Measurements from ENCODE around the gene SGSH. TPM values are rescaled to one million over a fixed set of nuclear protein-coding genes. Genes with fewer than 3 reads are reported as not detected.

SGSH gene
- total and polyA plus RNA-seq, 4 donors: 6.5 to 37.3 (median 23.0) TPM

GRCh38 chr17:80229011-80229410 lies 8.9 kb upstream of the SGSH start:
- no peak overlapping the region for H3K27ac ChIP-seq (ENCODE audit: low read depth, low read length)
- H3K4me3 ChIP-seq (ENCODE audit: low read depth, low read length): no peak overlapping the region
- H3K27me3 ChIP-seq (ENCODE audit: control insufficient read depth, insufficient read depth, low read length): no peaks in the 10 kb centered on the region
- peaks cover 4% of the 10 kb centered on the region for H3K9me3 ChIP-seq (ENCODE audit: control insufficient read depth, insufficient read depth, low read length)
- no peak for DNase-seq (ENCODE audit: low read depth in 4 of 6, low spot score in 6 of 6)
- H3K4me1 ChIP-seq (ENCODE audit: control insufficient read depth, insufficient read depth, low read length): no peaks in the 10 kb centered on the region
- peaks cover 54% of the 10 kb centered on the region for H3K36me3 ChIP-seq (ENCODE audit: control insufficient read depth, insufficient read depth, low read length)
- 97% methylated on average over 3 of the region's 4 CpGs for WGBS (ENCODE audit: insufficient coverage)

GRCh38 chr17:80228477-80228876 lies 8.3 kb upstream of the SGSH start:
- Histone ChIP-seq H3K27ac (ENCODE audit: low read depth, low read length) (no peak overlapping the region), H3K4me3 (ENCODE audit: low read depth, low read length) (no peak overlapping the region), H3K9me3 (ENCODE audit: control insufficient read depth, insufficient read depth, low read length) (peaks cover 4% of the 10 kb centered on the region), H3K36me3 (ENCODE audit: control insufficient read depth, insufficient read depth, low read length) (peaks cover 59% of the 10 kb centered on the region), H3K27me3 (ENCODE audit: control insufficient read depth, insufficient read depth, low read length) (no peaks in the 10 kb centered on the region), H3K4me1 (ENCODE audit: control insufficient read depth, insufficient read depth, low read length) (no peaks in the 10 kb centered on the region)
- no peak for DNase-seq (ENCODE audit: low read depth in 4 of 6, low spot score in 6 of 6)
- 90% methylated on average over 14 of the region's 14 CpGs for WGBS (ENCODE audit: insufficient coverage)

- H3K36me3 ChIP-seq (ENCODE audit: control insufficient read depth, insufficient read depth, low read length): peaks cover 61% of the 10 kb centered on the region
- no peaks in the 10 kb centered on the region for H3K27me3 ChIP-seq (ENCODE audit: control insufficient read depth, insufficient read depth, low read length)
- no peak overlapping the region for H3K27ac ChIP-seq (ENCODE audit: low read depth, low read length)
- H3K4me3 ChIP-seq (ENCODE audit: low read depth, low read length): no peak overlapping the region
- DNase-seq (ENCODE audit: low read depth in 4 of 6, low spot score in 6 of 6): no peak
- peaks cover 1% of the 10 kb centered on the region for H3K4me1 ChIP-seq (ENCODE audit: control insufficient read depth, insufficient read depth, low read length)
- 89% methylated on average over 10 of the region's 11 CpGs for WGBS (ENCODE audit: insufficient coverage)
- H3K9me3 ChIP-seq (ENCODE audit: control insufficient read depth, insufficient read depth, low read length): peaks cover 3% of the 10 kb centered on the region
Measured at GRCh38 chr17:80227666-80228065, 7.5 kb upstream of the SGSH start.

- no peak for DNase-seq (ENCODE audit: low read depth in 4 of 6, low spot score in 6 of 6)
- Histone ChIP-seq H3K4me1 (ENCODE audit: control insufficient read depth, insufficient read depth, low read length) (peaks cover 5% of the 10 kb centered on the region), H3K27ac (ENCODE audit: low read depth, low read length) (no peak overlapping the region), H3K36me3 (ENCODE audit: control insufficient read depth, insufficient read depth, low read length) (peaks cover 63% of the 10 kb centered on the region), H3K4me3 (ENCODE audit: low read depth, low read length) (no peak overlapping the region), H3K9me3 (ENCODE audit: control insufficient read depth, insufficient read depth, low read length) (no peaks in the 10 kb centered on the region), H3K27me3 (ENCODE audit: control insufficient read depth, insufficient read depth, low read length) (no peaks in the 10 kb centered on the region)
- WGBS (ENCODE audit: insufficient coverage): 71% methylated on average over 4 of the region's 4 CpGs
Measured at GRCh38 chr17:80227156-80227555, 7.0 kb upstream of the SGSH start.

GRCh38 chr17:80225230-80225629 lies 5.1 kb upstream of the SGSH start:
- no peak for DNase-seq (ENCODE audit: low read depth in 4 of 6, low spot score in 6 of 6)
- Histone ChIP-seq H3K27me3 (ENCODE audit: control insufficient read depth, insufficient read depth, low read length) (no peaks in the 10 kb centered on the region), H3K36me3 (ENCODE audit: control insufficient read depth, insufficient read depth, low read length) (peaks cover 66% of the 10 kb centered on the region), H3K4me3 (ENCODE audit: low read depth, low read length) (no peak overlapping the region), H3K4me1 (ENCODE audit: control insufficient read depth, insufficient read depth, low read length) (peaks cover 15% of the 10 kb centered on the region), H3K9me3 (ENCODE audit: control insufficient read depth, insufficient read depth, low read length) (no peaks in the 10 kb centered on the region), H3K27ac (ENCODE audit: low read depth, low read length) (no peak overlapping the region)
- WGBS (ENCODE audit: insufficient coverage): 44% methylated on average over 2 of the region's 6 CpGs

- H3K27me3 ChIP-seq (ENCODE audit: control insufficient read depth, insufficient read depth, low read length): no peaks in the 10 kb centered on the region
- H3K36me3 ChIP-seq (ENCODE audit: control insufficient read depth, insufficient read depth, low read length): peaks cover 64% of the 10 kb centered on the region
- H3K4me3 ChIP-seq (ENCODE audit: low read depth, low read length): no peak overlapping the region
- H3K27ac ChIP-seq (ENCODE audit: low read depth, low read length): no peak overlapping the region
- 85% methylated on average over 4 of the region's 6 CpGs for WGBS (ENCODE audit: insufficient coverage)
- no peak for DNase-seq (ENCODE audit: low read depth in 4 of 6, low spot score in 6 of 6)
- H3K9me3 ChIP-seq (ENCODE audit: control insufficient read depth, insufficient read depth, low read length): no peaks in the 10 kb centered on the region
- H3K4me1 ChIP-seq (ENCODE audit: control insufficient read depth, insufficient read depth, low read length): peaks cover 19% of the 10 kb centered on the region
Measured at GRCh38 chr17:80224683-80225082, 4.5 kb upstream of the SGSH start.

- H3K4me1 ChIP-seq (ENCODE audit: control insufficient read depth, insufficient read depth, low read length): peaks cover 26% of the 10 kb centered on the region
- no peaks in the 10 kb centered on the region for H3K27me3 ChIP-seq (ENCODE audit: control insufficient read depth, insufficient read depth, low read length)
- no peak for DNase-seq (ENCODE audit: low read depth in 4 of 6, low spot score in 6 of 6)
- 78% methylated on average over 11 of the region's 11 CpGs for WGBS (ENCODE audit: insufficient coverage)
- H3K9me3 ChIP-seq (ENCODE audit: control insufficient read depth, insufficient read depth, low read length): no peaks in the 10 kb centered on the region
- no peak overlapping the region for H3K4me3 ChIP-seq (ENCODE audit: low read depth, low read length)
- no peak overlapping the region for H3K27ac ChIP-seq (ENCODE audit: low read depth, low read length)
- peaks cover 63% of the 10 kb centered on the region for H3K36me3 ChIP-seq (ENCODE audit: control insufficient read depth, insufficient read depth, low read length)
Measured at GRCh38 chr17:80223838-80224497, 3.8 kb upstream of the SGSH start.

GRCh38 chr17:80223142-80223815 lies 3.1 kb upstream of the SGSH start:
- 90% methylated on average over 17 of the region's 18 CpGs for WGBS (ENCODE audit: insufficient coverage)
- no peak overlapping the region for H3K27ac ChIP-seq (ENCODE audit: low read depth, low read length)
- no peak overlapping the region for H3K4me3 ChIP-seq (ENCODE audit: low read depth, low read length)
- no peaks in the 10 kb centered on the region for H3K9me3 ChIP-seq (ENCODE audit: control insufficient read depth, insufficient read depth, low read length)
- peaks cover 26% of the 10 kb centered on the region for H3K4me1 ChIP-seq (ENCODE audit: control insufficient read depth, insufficient read depth, low read length)
- no peaks in the 10 kb centered on the region for H3K27me3 ChIP-seq (ENCODE audit: control insufficient read depth, insufficient read depth, low read length)
- peaks cover 56% of the 10 kb centered on the region for H3K36me3 ChIP-seq (ENCODE audit: control insufficient read depth, insufficient read depth, low read length)
- no peak for DNase-seq (ENCODE audit: low read depth in 4 of 6, low spot score in 6 of 6)

- H3K27me3 ChIP-seq (ENCODE audit: control insufficient read depth, insufficient read depth, low read length): no peaks in the 10 kb centered on the region
- DNase-seq (ENCODE audit: low read depth in 4 of 6, low spot score in 6 of 6): no peak
- H3K4me1 ChIP-seq (ENCODE audit: control insufficient read depth, insufficient read depth, low read length): peaks cover 26% of the 10 kb centered on the region
- WGBS (ENCODE audit: insufficient coverage): 90% methylated on average over 18 of the region's 18 CpGs
- peaks cover 52% of the 10 kb centered on the region for H3K36me3 ChIP-seq (ENCODE audit: control insufficient read depth, insufficient read depth, low read length)
- no peak overlapping the region for H3K4me3 ChIP-seq (ENCODE audit: low read depth, low read length)
- H3K27ac ChIP-seq (ENCODE audit: low read depth, low read length): no peak overlapping the region
- H3K9me3 ChIP-seq (ENCODE audit: control insufficient read depth, insufficient read depth, low read length): no peaks in the 10 kb centered on the region
Measured at GRCh38 chr17:80222376-80223141, 2.4 kb upstream of the SGSH start.
